Measurements from ENCODE around the gene ADGRA1. TPM values are rescaled to one million over a fixed set of nuclear protein-coding genes. Genes with fewer than 3 reads are reported as not detected.

Gene ADGRA1
- total RNA-seq, 2 donors from 2014 or later = not detected

DNA sequence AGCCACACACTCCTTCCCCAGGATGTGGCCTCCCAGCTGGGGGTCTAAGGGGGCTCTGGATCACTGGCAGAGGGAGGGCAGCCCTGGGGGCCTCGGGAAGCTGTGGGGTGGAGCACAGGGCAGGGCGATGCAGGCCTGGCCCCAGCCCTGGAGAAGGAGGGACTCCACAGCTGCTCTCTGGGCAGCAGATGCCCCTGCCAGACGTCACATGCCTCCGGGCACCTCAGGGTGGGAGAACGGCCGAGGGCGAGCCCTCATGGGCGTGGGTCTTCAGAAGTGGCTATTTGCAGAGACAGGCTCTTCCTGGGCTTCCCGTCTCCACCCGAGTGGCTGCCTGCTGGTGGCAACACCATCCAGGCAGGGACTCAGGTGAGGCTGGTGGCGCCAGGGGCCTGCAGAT, 16.0 kb upstream of the ADGRA1 start:
- ATAC-seq = no peak
- DNase-seq = no peak
- intact Hi-C loops (cut with DNase I, micrococcal nuclease) = no loop called here

DNA sequence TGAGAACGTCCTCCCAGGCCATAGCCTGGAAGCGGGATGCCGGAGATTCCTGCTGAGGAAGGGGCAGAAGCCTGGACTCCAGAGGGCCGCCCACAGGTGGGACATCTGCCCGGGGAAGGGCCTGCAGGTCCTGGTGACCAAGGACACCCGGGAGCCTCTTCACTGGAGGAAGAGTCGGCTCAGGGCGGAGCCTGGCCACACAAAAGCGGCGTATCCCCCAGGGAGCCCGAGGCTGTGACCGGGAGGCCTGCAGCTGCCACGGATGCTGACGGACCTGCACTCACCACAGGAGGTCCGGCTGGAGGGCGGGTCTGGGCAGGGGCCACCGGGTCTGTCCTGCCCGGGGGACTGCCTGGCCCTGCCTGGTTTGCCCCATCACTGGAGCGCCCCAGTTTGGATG, 15.5 kb upstream of the ADGRA1 start:
- no peak for DNase-seq
- intact Hi-C loops (cut with DNase I, micrococcal nuclease) = no loop called here
- no peak for ATAC-seq

DNA sequence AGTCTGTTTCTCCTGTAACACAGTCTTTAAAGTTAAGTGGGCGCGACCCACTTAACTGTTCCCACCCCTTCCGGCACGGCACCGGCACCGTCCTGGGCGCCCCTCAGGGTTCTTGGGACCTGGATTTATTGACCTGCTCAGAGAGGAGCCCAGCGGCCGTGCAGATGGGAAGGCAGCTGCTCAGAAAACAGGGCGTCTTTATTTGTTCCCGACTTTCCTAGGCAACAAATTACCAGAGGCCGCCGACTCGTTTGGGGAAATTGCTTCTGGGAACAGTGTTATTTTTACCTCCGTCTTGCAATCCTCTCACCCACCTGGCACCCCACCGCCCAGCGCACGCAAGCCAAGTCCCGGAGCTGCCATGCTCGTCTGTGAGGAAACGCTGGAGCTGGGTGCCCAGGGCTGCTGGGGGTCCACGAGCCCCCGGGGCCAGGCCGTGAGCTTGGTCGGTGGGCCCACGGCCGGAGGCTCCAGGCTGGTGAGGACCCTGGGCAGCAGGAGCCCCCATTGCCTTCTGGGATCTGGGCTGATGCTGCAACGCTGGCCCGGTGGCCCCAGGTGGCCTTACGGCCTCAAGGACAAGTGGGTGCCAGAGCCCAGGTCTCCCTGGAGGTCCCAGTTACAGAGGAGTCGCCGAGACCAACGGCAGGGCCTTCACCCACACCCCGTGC, 14.9 kb upstream of the ADGRA1 start:
- intact Hi-C loops (cut with DNase I, micrococcal nuclease) = no loop called here
- ATAC-seq (no peak), DNase-seq (no peak)

DNA sequence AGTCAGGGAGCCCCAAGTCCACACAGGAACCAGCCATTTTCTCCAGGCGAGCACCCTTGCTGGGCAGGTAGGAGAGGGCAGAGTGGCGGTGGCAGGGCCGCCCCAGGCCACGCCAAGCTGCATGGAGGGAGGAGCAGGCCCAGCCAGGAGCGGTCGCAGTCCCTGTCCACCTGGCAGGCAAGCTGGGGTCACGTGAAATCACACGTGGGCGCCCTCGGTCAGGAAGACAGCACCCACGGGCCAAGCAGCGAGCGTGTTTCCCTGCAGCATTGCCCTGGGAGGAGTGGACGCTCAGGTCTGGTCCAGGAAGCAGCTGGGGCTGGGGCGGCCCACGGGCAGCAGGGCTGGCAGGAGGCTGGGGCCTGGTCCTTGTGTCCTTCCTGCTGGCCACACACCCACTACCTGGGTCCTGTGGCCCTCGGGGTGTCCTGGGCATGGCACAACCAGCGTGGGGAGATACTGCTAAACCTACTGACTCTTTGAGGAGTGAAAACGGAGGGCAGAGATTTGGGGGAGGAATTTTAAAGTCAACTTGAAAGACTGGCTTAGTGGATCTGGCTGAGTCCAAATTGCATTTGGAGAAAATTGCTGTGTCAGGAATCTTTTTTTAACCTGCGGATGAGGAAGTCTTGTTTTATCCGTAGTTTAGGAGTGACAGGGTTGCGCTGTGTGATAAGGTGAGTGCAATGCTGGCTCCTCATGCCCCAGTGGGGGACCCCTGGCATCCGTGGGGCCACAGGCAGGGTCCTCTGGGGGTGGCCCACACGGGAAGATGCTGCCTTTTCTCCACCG, 12.2 kb upstream of the ADGRA1 start:
- DNase-seq (no peak), ATAC-seq (no peak)
- intact Hi-C loops (cut with DNase I, micrococcal nuclease) = no loop called here

DNA sequence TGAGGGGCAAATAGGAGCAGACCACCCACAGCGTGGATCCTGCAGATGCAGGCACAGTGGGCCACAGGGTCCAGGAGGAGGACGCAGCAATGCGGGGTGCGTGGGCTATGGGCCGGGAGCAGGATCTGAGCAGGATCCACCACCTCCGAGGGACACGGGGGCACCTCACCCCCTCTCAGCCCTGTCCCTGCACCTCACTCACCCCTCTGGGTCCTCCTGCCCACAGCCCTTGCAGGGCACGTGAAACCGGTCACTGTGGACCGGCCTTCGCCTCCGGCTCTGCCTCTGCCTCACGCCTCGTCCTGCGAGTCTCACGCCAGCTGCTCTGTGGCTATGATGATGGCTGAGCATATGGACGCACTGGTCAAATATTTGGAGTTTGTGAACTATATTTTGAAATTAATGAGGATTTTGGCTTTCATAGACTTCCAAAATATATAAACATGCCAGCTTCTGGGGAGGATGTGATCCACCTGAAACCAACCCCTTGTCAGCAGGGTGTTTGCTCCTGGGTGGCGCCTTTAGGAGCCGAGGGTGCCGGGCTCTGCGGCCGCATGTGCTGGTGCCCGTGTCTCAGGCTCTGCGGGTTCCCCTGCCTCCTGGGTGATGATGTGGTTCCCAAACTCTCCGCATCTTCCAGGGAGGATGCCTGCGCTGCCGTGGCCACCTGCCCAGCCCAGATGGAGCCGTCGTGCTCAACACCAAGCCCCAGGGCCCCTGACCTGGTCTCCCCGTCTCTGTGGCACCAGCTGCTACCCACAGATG, 11.3 kb upstream of the ADGRA1 start:
- ATAC-seq = no peak
- intact Hi-C loops (cut with DNase I, micrococcal nuclease) = no loop called here

DNA sequence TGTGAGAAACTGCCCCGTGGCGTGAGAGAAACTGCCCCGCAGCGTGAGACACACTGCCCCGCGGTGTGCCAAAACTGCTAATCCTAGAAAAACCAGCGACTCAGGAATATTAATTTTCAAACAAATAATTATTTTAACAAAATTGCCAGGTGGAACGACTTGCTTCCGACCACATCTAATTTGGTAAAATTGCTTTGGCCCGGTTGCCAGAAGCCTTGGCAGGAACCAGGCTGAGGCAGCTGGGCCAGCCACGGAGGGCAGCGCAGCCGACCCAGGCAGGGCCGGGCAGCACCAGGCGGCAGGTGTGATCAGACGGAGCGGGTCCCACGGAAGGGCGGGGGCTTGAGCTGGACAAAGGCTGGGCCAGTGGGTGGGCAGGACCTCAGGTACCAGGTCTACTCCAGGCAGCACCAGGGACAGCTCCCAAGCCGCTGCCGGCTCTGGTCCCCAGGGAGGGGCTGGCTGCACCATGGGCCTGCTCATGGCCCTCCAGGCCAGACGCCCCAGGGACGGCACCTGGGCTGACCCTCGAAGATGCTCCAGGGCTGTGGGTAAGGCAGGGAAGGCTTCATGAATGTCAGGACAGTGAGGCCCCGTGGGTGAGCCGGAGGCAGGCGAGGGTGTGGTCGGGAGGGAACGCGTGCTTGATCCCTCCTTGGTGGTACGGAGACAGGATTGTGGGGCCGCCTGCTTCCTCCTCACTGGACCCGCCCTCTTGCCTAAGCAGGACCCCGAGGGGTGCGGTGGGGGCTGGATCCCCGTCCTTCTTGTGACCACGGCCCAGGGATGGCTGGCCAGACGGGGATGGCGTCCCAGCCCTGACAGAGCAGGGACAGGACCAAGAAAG, 7.7 kb upstream of the ADGRA1 start:
- ATAC-seq (no peak), DNase-seq (no peak)
- intact Hi-C loops (cut with DNase I, micrococcal nuclease) = no loop called here

More for the DNA sequence above, 11.3 kb upstream of the ADGRA1 start:
- no peak for DNase-seq

DNA sequence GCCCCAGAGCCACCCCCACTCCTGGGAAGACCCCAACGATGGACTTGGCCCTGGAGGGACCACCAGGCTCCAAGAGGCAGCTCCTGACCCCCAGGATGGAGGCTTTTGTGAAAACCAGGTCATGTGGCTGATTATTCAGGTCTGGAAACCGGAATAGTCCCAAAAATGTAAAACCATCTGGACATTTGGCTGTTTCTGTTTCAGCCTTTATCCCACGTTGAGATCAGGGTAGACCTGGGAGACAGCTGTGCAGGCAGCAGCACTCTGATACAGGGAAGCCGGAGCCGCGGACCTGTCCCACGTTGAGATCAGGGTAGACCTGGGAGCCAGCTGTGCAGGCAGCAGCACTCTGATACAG, 7.1 kb upstream of the ADGRA1 start:
- intact Hi-C loops (cut with DNase I, micrococcal nuclease) = no loop called here
- ATAC-seq (no peak), DNase-seq (no peak)

DNA sequence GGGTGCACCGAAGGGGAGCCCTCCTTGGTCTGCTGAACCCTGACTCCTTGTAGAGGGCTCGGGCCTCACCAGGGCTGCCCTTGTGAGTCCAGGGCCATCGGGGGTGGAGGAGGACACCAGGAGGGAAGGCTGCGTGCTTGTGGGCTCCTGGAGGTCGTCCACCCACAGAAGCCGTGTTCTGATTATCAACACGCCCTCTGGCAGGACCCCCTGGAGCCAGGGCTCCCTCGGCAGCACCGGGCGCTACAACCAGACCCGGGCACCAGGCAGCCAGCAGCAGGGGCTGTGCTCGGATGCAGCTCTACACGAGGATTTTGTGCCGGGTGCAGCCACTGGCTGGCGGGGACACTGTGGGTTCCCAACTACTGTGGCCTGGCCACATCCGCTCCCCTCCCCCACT, 6.1 kb upstream of the ADGRA1 start:
- DNase-seq (no peak), ATAC-seq (no peak)
- intact Hi-C loops (cut with DNase I, micrococcal nuclease) = no loop called here

DNA sequence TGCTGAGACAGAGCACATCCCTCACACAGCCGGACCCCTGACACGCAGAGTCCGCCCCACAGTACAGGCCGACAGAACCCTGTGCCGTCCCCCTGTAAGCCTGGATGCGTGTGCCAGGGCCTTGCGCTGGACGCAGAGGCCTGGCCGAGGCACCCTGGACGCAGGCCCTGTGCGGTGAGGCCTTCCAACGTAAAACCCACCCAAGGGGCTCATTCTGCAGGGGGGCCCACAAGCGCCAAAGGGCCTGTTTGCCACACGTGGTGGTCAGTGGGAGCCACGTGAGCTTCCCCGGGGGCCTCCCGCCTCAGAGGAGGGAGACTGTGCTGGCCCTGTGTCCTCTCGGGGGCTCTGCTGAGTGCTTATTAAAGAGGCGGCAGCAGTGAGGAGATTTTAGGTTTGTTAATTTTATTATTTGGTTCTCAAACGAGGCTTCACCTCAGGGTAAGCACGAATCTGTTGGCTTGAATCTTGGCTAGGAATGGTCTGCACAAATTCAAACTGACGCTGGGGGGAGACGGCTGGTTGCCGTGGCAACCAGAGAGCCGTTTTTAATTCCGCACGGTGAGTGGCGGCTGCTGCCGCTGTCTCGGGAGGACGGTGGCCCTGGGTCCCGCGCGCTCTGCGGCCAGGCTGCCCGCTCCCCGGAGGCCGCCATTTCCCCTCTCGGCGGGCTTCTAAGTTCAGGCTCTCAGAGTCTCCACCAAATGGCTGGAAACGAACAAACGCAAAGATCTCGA, 4.9 kb upstream of the ADGRA1 start:
- ATAC-seq (no peak), DNase-seq (no peak)
- intact Hi-C loops (cut with DNase I, micrococcal nuclease) = no loop called here

DNA sequence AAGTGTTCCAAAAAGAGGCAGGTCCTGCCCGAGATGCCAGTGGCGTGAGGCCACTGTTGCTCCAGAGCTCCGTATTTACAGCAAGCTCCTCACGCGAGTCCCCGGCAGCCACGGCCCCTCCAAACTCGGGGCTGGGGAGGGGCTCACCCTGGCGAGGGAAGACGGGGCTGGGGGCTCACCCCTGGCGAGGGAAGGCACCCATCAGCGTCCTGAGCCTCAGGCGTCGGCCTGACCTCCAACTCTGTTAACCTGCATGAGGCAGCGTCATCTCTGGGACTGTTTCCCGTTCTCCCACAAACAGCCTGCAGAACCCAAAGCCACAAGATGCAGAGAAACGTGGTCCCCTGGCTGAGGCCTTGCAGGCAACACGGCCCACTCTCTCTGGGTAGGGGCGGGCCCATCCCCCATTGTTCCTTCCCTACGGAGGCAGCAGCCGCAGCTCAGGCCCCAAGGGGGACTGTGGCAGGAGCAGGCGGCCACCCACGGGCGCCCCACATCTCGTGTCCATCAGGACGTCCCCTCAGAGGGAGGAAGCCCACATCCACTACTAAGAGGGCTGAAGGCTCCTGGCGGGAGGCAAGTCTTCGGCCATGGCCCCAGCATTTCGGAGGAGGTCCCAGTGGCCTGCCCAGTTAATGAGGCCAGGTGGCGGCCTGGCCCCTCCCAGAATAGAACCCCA, 4.2 kb upstream of the ADGRA1 start:
- DNase-seq (no peak), ATAC-seq (no peak)
- intact Hi-C loops (cut with DNase I, micrococcal nuclease) = no loop called here

DNA sequence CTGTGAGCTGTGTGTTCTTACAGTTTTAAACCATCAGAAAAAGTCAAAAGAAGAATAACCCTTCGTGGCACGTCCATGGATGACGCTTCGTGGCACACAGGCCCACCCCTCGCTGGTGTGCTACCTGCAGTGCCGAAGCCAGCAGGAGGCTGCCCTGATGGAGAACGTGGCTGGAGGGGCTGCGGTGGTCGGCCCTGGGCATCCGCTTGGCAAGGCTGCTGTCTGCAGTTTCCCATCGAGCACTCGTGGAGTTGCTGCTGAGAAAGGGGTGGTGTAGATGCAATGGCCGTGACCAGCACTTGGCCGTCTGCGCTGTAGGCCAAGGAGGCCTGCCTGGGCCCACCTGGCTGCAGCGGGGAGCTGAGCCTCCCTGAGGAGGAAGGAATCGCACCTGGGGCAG, 3.2 kb upstream of the ADGRA1 start:
- no peak for DNase-seq
- ATAC-seq = no peak
- intact Hi-C loops (cut with DNase I, micrococcal nuclease) = no loop called here

DNA sequence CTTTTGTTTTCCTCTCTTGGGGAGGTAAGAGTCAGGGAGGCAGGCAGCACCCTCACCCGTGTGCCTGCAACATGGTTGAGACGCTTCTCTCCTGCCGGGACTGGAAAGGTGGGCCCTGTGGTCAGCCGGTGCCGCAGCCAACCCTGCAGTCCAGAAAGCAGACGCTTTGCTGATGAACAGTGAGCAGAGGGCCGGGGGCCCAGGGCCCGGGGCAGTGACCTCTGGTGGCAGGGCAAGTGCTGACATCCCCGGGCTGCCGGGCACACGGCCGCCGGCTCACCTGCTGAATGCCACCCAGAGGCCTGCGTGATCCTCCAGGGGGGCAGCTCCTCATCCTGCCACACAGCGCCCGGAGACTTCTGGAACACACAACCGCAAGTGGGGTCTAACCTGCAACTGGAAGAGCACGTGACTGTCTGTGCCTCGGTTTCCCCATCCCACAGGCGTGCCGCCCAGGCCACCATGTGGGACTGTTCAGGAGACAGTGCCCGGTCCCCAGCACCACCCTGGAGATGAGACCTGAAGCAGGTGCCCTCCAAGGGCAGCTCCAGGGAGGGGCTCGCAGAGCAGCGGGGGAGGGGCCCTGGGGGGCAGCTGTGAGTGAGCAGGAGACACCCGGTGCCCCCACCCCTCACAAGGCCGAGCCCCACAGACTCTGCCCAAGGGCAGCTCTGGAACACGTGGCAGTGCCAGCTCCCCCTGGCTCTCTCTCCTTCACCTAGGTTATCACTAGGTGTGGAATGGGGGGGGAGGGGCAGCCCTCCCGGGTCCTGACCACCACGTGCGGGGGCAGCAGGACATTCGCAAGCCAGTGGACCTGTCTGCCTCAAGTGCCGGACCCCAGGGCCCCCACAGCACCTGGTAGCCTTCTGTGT, 2.2 kb upstream of the ADGRA1 start:
- DNase-seq (no peak), ATAC-seq (no peak)
- intact Hi-C loops (cut with DNase I, micrococcal nuclease) = no loop called here

DNA sequence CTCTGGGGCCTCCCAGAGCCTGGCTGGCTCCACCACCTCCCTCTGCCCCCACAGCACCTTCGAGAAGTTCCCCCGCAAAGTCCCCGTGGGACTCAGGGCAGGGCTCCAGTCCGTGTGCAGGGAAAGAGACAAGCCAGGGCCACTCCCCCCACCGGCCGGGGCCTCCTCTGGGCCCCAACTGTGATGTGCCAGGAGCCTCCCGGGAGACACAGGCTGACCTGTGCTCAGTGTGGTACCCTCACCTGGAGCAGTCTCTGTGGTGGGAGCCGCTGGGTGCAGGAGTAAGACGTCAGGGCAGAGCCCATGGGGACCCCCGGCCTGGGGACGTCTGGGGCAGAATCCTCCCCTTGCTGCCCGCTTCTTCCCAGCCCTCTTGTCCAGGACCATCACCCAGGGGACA, 1.5 kb upstream of the ADGRA1 start:
- intact Hi-C loops (cut with DNase I, micrococcal nuclease) = no loop called here
- no peak for DNase-seq
- ATAC-seq = no peak

DNA sequence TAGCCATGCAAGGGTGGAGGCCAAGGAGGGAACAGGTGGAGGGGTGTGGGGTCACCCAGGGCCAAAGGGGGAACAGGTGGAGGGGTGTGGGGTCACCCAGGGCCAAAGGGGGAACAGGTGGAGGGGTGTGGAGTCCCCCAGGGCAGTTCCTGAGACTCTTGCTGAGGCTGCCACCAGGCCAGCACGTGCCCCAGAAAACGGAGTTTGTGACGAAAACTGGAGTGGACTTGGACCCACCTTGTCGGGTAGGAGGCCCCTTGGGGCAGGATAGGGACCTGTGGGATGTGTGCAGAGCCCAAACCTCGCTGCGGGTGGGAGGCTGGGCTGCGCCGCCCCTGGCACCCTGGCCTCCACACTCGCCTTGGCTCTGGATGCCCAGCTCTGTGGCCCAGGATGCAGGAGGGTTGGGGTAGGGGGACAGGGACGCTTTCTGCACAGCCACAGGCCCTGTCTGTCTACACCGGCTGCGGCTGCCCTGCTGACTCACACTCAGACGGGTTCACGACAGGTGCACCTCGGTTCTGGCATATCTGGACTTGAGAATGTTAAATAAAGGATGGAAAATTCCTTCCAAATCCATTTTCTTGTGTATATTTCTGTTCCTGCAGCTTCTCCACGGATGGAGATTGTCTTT, 562 bp upstream of the ADGRA1 start:
- DNase-seq = no peak
- intact Hi-C loops (cut with DNase I, micrococcal nuclease) = no loop called here
- no peak for ATAC-seq

DNA sequence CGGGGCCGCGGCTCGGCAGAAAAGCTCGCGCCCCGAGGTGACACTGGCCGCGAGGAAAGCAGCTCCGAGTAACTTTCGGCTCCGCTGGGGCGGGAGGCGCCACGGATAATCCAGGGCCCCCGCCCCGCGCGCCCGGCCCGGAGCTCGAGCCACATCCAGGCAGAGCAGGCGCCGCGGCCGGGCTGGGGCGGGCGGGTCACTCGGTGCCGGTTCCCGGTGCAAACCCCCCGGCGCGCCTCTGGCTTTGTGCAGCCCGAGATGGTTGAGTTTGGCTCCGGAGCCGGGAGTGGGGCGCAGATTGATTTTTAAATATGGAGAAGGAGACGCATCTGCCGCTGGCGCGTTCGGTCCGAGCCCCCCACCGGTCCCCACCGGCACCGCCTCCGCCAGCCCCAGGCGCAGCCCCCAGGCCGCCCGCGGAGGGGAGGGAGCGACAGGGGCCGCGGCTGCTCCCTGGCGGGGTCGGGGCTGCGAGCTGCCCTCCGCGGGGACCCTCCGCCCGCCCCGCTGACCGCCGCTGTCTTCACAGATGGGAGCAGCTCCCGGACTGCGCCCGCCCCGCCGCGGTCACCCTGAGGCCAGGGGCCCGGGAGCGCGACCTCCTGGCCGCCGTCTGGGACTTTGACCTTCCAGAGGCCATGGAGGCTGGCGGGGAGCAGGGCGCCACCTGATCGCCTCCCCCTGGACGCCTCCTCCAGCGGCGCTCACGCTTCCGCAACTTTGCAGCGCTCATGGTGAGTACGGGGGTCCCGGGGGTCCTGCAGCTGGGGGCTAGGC, 643 bp downstream of the ADGRA1 start:
- ATAC-seq = no peak
- DNase-seq = no peak
- intact Hi-C loops (cut with DNase I, micrococcal nuclease) = no loop called here
